Left lung (tissue), 10 donors: Measurements from ENCODE around the gene ACTR2. TPM values are rescaled to one million over a fixed set of nuclear protein-coding genes. Genes with fewer than 3 reads are reported as not detected.
"Not testable (repeated sequence)": the region's sequence is repeated elsewhere in the genome, so short reads cannot be mapped to it uniquely, and the experiment has no call there.

Experiments
- ATAC-seq: fragments of 200-7000 bp; cut with Tn5 transposase; one replicate; pipeline ENCODE4 v1.9.1; 2020; ENCODE audit warnings: moderate library complexity
- DNase-seq, 4 donors: peaks; one replicate each; pipeline ENCODE4 v3.0.0-alpha.2; 2013 to 2020
- H3K27ac ChIP-seq, 2 donors: fragments of 200-600 bp; sonication (generic) in 1 of 2; one replicate each; pipeline versions ENCODE4 v1.5.0 to v1.8.0; 2020 to 2021
- H3K27me3 ChIP-seq, 2 donors: fragments of 200-600 bp; sonication (generic) in 1 of 2; one replicate each; pipeline versions ENCODE4 v1.5.0 to v1.8.0; 2020 to 2021
- H3K36me3 ChIP-seq, 2 donors: fragments of 200-600 bp; sonication (generic) in 1 of 2; one replicate each; pipeline versions ENCODE4 v1.5.0 to v1.8.0; 2020 to 2021
- H3K4me1 ChIP-seq, 2 donors: fragments of 200-600 bp; one replicate each; pipeline ENCODE4 v1.8.0; 2021
- H3K4me3 ChIP-seq, 2 donors: fragments of 200-600 bp; sonication (generic) in 1 of 2; one replicate each; pipeline versions ENCODE4 v1.5.0 to v1.8.0; 2020 to 2021; ENCODE audit warnings: mild to moderate bottlenecking in 1 of 2
- H3K9me3 ChIP-seq, 2 donors: fragments of 200-600 bp; sonication (generic) in 1 of 2; one replicate each; pipeline versions ENCODE4 v1.5.0 to v1.8.0; 2020 to 2021
- CTCF ChIP-seq, 2 donors: fragments of 200-600 bp; sonication (generic) in 1 of 2; IDR thresholded peaks; one replicate each; pipeline versions ENCODE4 v1.5.0 to v1.8.0; 2021; ENCODE audit warnings: antibody characterized with exemption in 2 of 2
- intact Hi-C, 2 donors: fragments of 100-400 bp; cut with DNase I; formaldehyde crosslinking; loops; one replicate each; pipeline versions ENCODE4 v1.11.2 to v1.14.2; 2022
- polyA plus RNA-seq, 6 donors: library from polyadenylated mRNA; unstranded; fragments of 120-200 nt; gene quantifications; one replicate each; pipeline ENCODE4 v1.2.1, GENCODE V29; 2013; ENCODE audit not compliant: insufficient read length in 6 of 6
- total RNA-seq, 2 donors: library from RNA; stranded (reverse); fragmentation: NEBNext Ultra II Directional; extraction: Animal tissue kit (Norgen Biotek cat#: 25700); gene quantifications; one replicate each; pipeline ENCODE4 v1.2.1, GENCODE V29; 2021
- donor health status: DM: no; HTN: yes; CAD: no.
- donor health status: DM: no; HTN: no; CAD: no.

ACTR2 gene
- total and polyA plus RNA-seq, 8 donors, result 157 to 314 (median 194) TPM

GRCh38 chr2:65214361-65214760 lies 13.3 kb upstream of the ACTR2 start:
- DNase-seq, result no peak
- no peak for TF ChIP-seq CTCF (IDR thresholded peaks at IDR 0.05)
- Histone ChIP-seq H3K9me3 (no peaks in the 10 kb centered on the region), H3K4me3 (no peak overlapping the region), H3K4me1 (no peaks in the 10 kb centered on the region), H3K36me3 (no peaks in the 10 kb centered on the region), H3K27me3 (no peaks in the 10 kb centered on the region), H3K27ac (no peak overlapping the region)
- ATAC-seq, result no peak
- intact Hi-C loops, result no loop called here

GRCh38 chr2:65214843-65215242 lies 12.8 kb upstream of the ACTR2 start:
- no peak overlapping the region for H3K4me3 ChIP-seq
- DNase-seq (no peak), ATAC-seq (no peak)
- H3K27me3 ChIP-seq, result no peaks in the 10 kb centered on the region
- H3K36me3 ChIP-seq, result no peaks in the 10 kb centered on the region
- H3K9me3 ChIP-seq, result no peaks in the 10 kb centered on the region
- intact Hi-C loops, result no loop called here
- H3K4me1 ChIP-seq, result no peaks in the 10 kb centered on the region
- no peak overlapping the region for H3K27ac ChIP-seq
- no peak for TF ChIP-seq CTCF (IDR thresholded peaks at IDR 0.05)

GRCh38 chr2:65215946-65216345 lies 11.7 kb upstream of the ACTR2 start:
- DNase-seq (no peak), ATAC-seq (no peak)
- TF ChIP-seq CTCF (IDR thresholded peaks at IDR 0.05), result no peak

GRCh38 chr2:65220432-65221131 lies 7.0 kb upstream of the ACTR2 start:
- no peak for ATAC-seq
- no peak for TF ChIP-seq CTCF (IDR thresholded peaks at IDR 0.05)
- Histone ChIP-seq H3K9me3 (no peaks in the 10 kb centered on the region), H3K4me3 (no peak overlapping the region), H3K4me1 (no peaks in the 10 kb centered on the region), H3K27ac (no peak overlapping the region), H3K27me3 (no peaks in the 10 kb centered on the region), H3K36me3 (no peaks in the 10 kb centered on the region)
- no peak for DNase-seq
- intact Hi-C loops, result no loop called here

More at GRCh38 chr2:65215946-65216345, 11.7 kb upstream of the ACTR2 start:
- Histone ChIP-seq H3K27me3 (no peaks in the 10 kb centered on the region), H3K4me1 (no peaks in the 10 kb centered on the region), H3K9me3 (no peaks in the 10 kb centered on the region), H3K4me3 (no peak overlapping the region), H3K27ac (no peak overlapping the region), H3K36me3 (no peaks in the 10 kb centered on the region)
- intact Hi-C loops, result no loop called here

GRCh38 chr2:65221275-65221674 lies 6.4 kb upstream of the ACTR2 start:
- H3K27ac ChIP-seq, H3K36me3 ChIP-seq, ATAC-seq, H3K4me3 ChIP-seq, intact Hi-C loops, H3K9me3 ChIP-seq, DNase-seq, H3K27me3 ChIP-seq, H3K4me1 ChIP-seq: not testable (repeated sequence)

GRCh38 chr2:65227020-65227455 lies 593 bp upstream of the ACTR2 start:
- peak; percentile 32 for ATAC-seq

More at GRCh38 chr2:65227020-65227455, 593 bp upstream of the ACTR2 start:
- H3K27me3 ChIP-seq, result no peaks in the 10 kb centered on the region
- intact Hi-C loops, result no loop called here
- peak overlapping the region; percentile 72 to 100 for H3K27ac ChIP-seq
- peak overlapping the region; percentile 90 to 96 for H3K4me3 ChIP-seq
- DNase-seq, result peak in 1 of 4 donors; percentile 32
- peaks cover 0 to 4% of the 10 kb centered on the region in 2 donors for H3K36me3 ChIP-seq
- peaks cover 21 to 45% of the 10 kb centered on the region in 2 donors for H3K4me1 ChIP-seq
- TF ChIP-seq CTCF (IDR thresholded peaks at IDR 0.05), result no peak
- H3K9me3 ChIP-seq, result no peaks in the 10 kb centered on the region
